Measurements from ENCODE around the gene LHFPL6. TPM values are rescaled to one million over a fixed set of nuclear protein-coding genes. Genes with fewer than 3 reads are reported as not detected.

The LHFPL6 gene
- total RNA-seq, 1 experiment from 2014 or later = 8.9 TPM

DNA sequence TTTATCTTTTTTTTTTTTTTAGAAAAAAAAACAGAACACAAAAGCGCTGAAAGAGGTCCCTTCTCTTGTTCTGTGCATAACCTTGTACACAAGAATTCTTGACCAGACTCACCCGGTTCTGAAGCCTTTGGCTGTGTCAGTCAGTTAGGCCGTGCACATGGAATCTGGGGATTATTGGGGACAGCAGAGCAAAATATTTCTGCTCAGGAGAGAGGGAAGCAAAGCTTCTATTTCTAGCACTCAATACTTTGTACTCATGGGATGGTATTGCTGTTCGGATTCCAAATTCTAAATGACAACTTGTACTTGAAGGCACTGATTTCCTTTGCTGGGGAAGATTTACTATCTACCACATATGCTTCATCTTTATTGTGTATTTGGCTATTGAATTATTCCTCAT lies 292.0 kb downstream of the LHFPL6 start:
- H3K9me3 Mint-ChIP-seq (ENCODE audit: unreplicated experiment) = no peaks in the 10 kb centered on the region
- ChIA-PET CTCF (interaction anchor here (0.7 to 0.8 kb wide), 2 partner anchors 9 to 302 kb away, joined by 3 to 4 read pairs; no protein-coding TSS in a partner anchor), POLR2A (no interaction called here)
- no peak overlapping the region for H3K27ac Mint-ChIP-seq (ENCODE audit: low read depth, unreplicated experiment)
- no peak overlapping the region for H3K4me3 Mint-ChIP-seq (ENCODE audit: unreplicated experiment)
- BruUV-seq (replicated peaks) = no TSS peak
- peaks cover 6% of the 10 kb centered on the region for H3K4me1 Mint-ChIP-seq (ENCODE audit: insufficient read depth, unreplicated experiment)
- H3K36me3 Mint-ChIP-seq (ENCODE audit: insufficient read depth, unreplicated experiment) = no peaks in the 10 kb centered on the region
- H3K27me3 Mint-ChIP-seq (ENCODE audit: insufficient read depth, unreplicated experiment) = peaks cover 11% of the 10 kb centered on the region
- intact Hi-C loops (cut with micrococcal nuclease) = no loop called here
- no peak for DNase-seq (ENCODE audit: unreplicated experiment)
- TF ChIP-seq CTCF (IDR thresholded peaks at IDR 0.05; ENCODE audit: unreplicated experiment) = no peak

DNA sequence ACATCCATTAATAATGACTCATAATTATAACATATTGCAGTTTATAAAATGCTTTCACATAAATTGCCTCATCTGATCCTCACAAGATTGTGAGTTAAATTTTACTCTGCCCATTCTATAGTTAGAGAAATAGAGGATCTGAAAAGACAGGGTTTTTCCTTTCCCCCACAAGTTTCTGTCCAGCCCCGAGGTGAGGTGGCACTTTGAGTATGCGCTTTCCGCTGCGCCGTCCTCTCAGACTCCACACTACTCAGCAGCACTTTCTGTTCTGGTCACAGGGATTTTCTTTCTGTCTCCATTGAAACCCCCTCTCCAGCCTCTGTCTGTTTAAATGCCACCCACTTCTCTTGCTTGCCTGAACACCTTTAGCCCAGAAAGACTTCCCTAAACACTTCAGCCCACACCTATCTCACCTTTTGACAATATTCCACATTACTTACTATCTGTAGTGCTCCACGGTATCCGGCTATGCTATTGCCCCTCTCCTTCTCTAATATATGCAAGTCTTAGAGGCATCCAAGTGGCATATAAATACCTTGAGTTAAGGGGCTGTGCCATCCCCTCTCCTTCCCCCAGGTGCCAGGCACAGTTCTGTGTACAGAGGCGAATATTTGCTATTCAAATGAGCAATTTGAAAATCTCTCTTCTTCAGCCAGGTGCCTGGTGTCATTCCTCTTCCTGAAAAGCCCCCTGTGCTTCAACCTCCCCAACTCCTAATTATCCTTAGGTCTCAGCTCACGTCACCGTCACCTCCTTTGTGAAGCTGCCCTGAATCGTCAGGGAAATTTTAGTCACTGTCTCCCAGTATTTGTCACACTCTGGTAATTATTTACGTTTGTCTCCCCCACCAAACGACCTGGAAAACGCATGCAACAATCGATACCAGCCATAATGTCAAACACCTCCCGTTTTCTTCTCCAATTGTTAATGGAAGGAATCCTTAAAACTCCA lies 296.1 kb downstream of the LHFPL6 start:
- no peak overlapping the region for H3K27ac Mint-ChIP-seq (ENCODE audit: low read depth, unreplicated experiment)
- BruUV-seq (replicated peaks) = no TSS peak

DNA sequence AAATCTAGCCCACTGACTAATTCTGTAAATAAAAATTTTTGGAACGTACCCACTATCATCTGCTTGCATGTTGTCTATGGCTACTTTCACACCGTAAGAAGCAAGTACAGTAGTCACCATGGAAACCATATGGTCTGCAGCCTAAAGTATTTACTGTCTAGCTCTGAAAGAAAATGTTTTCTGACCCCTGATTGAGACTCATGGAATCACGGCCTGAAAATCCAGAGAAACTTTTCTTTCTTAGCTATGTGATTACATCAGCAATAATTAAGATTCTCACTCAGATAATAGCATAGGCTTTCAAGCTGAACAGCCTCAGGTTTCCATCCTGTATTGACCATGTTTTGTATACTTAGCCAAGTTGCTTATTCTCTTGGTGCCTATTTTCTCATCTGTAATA lies 300.2 kb downstream of the LHFPL6 start:
- Mint-ChIP-seq H3K9me3 (ENCODE audit: unreplicated experiment) (no peaks in the 10 kb centered on the region), H3K4me3 (ENCODE audit: unreplicated experiment) (no peak overlapping the region), H3K27me3 (ENCODE audit: insufficient read depth, unreplicated experiment) (peaks cover 11% of the 10 kb centered on the region), H3K27ac (ENCODE audit: low read depth, unreplicated experiment) (no peak overlapping the region), H3K36me3 (ENCODE audit: insufficient read depth, unreplicated experiment) (no peaks in the 10 kb centered on the region), H3K4me1 (ENCODE audit: insufficient read depth, unreplicated experiment) (peaks cover 6% of the 10 kb centered on the region)
- POLR2A ChIA-PET = interaction anchor here (0.7 to 0.8 kb wide), 2 partner anchors 18 to 292 kb away, joined by 3 read pairs; no protein-coding TSS in a partner anchor
- intact Hi-C loops (cut with micrococcal nuclease) = no loop called here
- no peak for DNase-seq (ENCODE audit: unreplicated experiment)
- BruUV-seq (replicated peaks) = no TSS peak
- no peak for TF ChIP-seq CTCF (IDR thresholded peaks at IDR 0.05; ENCODE audit: unreplicated experiment)
- CTCF ChIA-PET = interaction anchor here (0.7 kb wide), 2 partner anchors 11 kb away, joined by 3 read pairs; no protein-coding TSS in a partner anchor

More for the DNA sequence above, 296.1 kb downstream of the LHFPL6 start:
- ChIA-PET POLR2A (no interaction called here), CTCF (no interaction called here)
- TF ChIP-seq CTCF (IDR thresholded peaks at IDR 0.05; ENCODE audit: unreplicated experiment) = no peak
- H3K4me1 Mint-ChIP-seq (ENCODE audit: insufficient read depth, unreplicated experiment) = peaks cover 6% of the 10 kb centered on the region
- no peak overlapping the region for H3K4me3 Mint-ChIP-seq (ENCODE audit: unreplicated experiment)
- H3K27me3 Mint-ChIP-seq (ENCODE audit: insufficient read depth, unreplicated experiment) = peaks cover 11% of the 10 kb centered on the region
- intact Hi-C loops (cut with micrococcal nuclease) = no loop called here
- no peak for DNase-seq (ENCODE audit: unreplicated experiment)
- no peaks in the 10 kb centered on the region for H3K36me3 Mint-ChIP-seq (ENCODE audit: insufficient read depth, unreplicated experiment)
- no peaks in the 10 kb centered on the region for H3K9me3 Mint-ChIP-seq (ENCODE audit: unreplicated experiment)

- no peak for DNase-seq (ENCODE audit: unreplicated experiment)
- H3K27ac Mint-ChIP-seq (ENCODE audit: low read depth, unreplicated experiment) = no peak overlapping the region
- H3K4me3 Mint-ChIP-seq (ENCODE audit: unreplicated experiment) = no peak overlapping the region
- no TSS peak for BruUV-seq (replicated peaks)
- H3K4me1 Mint-ChIP-seq (ENCODE audit: insufficient read depth, unreplicated experiment) = no peaks in the 10 kb centered on the region
- no peaks in the 10 kb centered on the region for H3K27me3 Mint-ChIP-seq (ENCODE audit: insufficient read depth, unreplicated experiment)
- H3K36me3 Mint-ChIP-seq (ENCODE audit: insufficient read depth, unreplicated experiment) = no peaks in the 10 kb centered on the region
- intact Hi-C loops (cut with micrococcal nuclease) = no loop called here
- CTCF ChIA-PET = no interaction called here
- POLR2A ChIA-PET = interaction anchor here (0.7 kb wide), 1 partner anchor 10 kb away, joined by 3 read pairs; no protein-coding TSS in a partner anchor
- no peak for TF ChIP-seq CTCF (IDR thresholded peaks at IDR 0.05; ENCODE audit: unreplicated experiment)
- no peaks in the 10 kb centered on the region for H3K9me3 Mint-ChIP-seq (ENCODE audit: unreplicated experiment)
Observed at GRCh38 chr13:39298951-39299350, 304.0 kb downstream of the LHFPL6 start.

Data from MCF 10A (cell line).